TTC549 (cell line): ENCODE measurements around the gene POLR3H.
A peak's percentile ranks its signal among the peaks of the same experiment; 100 is the strongest.
"Not testable (repeated sequence)": the region's sequence is repeated elsewhere in the genome, so short reads cannot be mapped to it uniquely, and the experiment has no call there.

Source experiments
- FAIRE-seq: peaks from 2 replicates; lab custom pipeline; 2012; peaks lifted over from hg19 to GRCh38; lab: Jason Lieb, UNC

The POLR3H gene, protein sequence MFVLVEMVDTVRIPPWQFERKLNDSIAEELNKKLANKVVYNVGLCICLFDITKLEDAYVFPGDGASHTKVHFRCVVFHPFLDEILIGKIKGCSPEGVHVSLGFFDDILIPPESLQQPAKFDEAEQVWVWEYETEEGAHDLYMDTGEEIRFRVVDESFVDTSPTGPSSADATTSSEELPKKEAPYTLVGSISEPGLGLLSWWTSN

GRCh38 chr22:41543854-41544670, at the start of gene POLR3H:
Gene POLR3H (minus strand): TSS chr22:41544470. CDS start chr22:41544101, 369 bp downstream.
- peak; percentile 87 for FAIRE-seq

- FAIRE-seq, result not testable (repeated sequence)
Observed at GRCh38 chr22:41593336-41593960, 49.2 kb upstream of the POLR3H start.

DNA sequence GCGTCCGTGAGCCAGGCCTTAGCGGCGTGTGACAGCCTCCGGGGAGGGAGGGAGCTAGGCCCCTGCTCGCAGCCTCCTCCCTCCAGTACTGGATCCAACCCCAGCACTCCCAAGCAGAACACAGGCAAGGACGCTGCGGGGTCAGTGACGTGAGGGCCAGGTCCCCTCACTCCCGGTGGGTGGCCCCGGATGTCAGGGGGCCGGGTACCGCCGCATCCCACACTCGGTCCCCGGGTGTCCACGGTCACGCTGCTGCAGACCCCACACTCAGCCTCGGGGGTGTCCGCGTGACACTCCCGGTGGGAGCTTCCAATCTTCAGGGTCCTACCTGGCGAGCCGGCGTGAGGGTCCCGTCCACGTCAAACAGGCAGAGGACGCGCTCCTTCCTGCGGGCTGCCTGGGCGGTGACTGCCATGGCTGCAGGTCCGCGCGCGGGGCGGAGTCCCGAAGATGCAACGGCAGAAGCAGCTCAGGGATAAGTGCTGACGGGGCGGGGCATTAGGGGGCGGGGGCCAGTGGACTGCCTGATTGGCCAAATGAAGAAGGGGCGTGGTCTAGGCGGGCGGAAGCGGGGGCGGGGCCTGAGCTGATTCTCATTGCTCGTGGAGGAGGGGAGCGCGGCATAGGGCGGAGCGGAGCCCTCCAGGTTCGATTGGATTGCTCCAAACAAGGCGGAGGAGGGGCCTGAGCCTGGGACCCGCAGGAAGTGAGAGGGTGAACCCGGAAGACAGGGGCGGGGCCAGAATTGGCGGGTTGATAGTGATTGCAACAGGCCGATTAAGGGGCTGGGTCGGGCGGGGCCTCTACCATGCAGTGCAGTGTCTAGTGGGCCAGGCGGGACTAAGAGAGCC, 45.3 kb upstream of the POLR3H start, which contains the start of gene PMM1:
PMM1 (minus strand) TSS at position 450 of the 851 bp plus-strand sequence; CDS start at position 415, 35 bp downstream.
- FAIRE-seq, result peak; percentile 93

GRCh38 chr22:41587347-41587723, 43.1 kb upstream of the POLR3H start:
- no peak for FAIRE-seq

DNA sequence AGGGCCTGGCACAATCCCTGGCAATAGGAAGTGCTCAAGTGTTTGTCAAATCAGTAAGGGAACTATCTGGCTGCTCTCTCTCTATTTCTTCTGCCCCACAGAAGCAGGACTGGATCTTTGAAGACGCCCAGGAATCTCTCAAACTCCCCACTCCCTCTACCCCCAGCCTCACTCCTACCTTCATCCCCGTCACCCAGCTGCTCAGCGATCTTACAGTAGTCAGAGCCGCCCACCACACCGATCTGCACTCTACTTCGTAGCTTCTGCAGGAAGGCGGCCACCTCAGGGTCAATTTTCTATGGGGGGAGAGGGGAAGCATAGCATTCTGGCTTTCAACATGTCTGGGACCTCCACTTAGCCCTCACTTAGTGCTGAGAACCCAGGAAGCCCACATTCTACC, 41.6 kb upstream of the POLR3H start:
- FAIRE-seq, result no peak

DNA sequence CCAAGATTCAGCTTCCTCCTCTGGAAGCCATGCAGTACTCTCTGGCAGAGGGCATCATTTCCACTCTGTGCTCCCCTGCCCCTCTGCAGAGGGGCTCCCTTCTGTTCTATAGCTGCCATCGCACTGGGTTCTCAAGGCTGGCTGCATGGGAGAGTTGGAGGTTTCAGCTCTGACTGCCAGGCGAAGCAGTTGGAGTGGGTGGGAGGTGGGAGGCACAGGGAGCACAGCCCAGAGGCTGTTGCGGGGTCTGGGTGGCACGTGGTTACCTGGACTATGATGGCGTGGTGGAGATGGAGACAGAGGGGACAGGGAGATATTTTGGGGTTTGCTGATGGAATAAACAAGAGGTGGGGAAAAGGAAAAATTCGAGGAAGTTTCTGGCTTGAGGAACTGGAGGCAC, 40.6 kb upstream of the POLR3H start:
- no peak for FAIRE-seq

GRCh38 chr22:41582694-41583093, 38.4 kb upstream of the POLR3H start:
- no peak for FAIRE-seq

GRCh38 chr22:41579997-41580355, 35.7 kb upstream of the POLR3H start:
- FAIRE-seq, result no peak

- no peak for FAIRE-seq
Observed at GRCh38 chr22:41579297-41579996, 35.2 kb upstream of the POLR3H start.

DNA sequence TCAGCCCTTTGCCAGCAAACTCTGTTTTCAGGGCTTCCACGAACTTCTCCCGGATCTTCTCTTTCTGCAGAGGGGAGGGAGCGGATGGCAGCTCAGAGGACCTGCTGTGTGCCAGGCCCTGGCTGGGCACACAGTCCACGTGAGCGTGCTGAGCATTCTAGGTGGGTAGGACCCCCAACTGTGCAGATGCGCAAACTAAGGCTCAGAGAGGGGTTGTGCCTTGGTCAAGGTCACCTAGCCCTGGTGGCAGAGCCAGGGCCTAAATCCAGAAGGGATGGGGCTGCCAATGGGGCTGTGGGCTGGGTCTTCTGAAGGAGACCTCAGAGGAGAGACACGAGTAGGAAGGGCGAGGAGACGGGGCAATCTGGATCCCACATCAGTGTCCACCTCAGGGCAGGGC, 34.5 kb upstream of the POLR3H start:
- no peak for FAIRE-seq

GRCh38 chr22:41578114-41578513, 33.8 kb upstream of the POLR3H start:
- no peak for FAIRE-seq

DNA sequence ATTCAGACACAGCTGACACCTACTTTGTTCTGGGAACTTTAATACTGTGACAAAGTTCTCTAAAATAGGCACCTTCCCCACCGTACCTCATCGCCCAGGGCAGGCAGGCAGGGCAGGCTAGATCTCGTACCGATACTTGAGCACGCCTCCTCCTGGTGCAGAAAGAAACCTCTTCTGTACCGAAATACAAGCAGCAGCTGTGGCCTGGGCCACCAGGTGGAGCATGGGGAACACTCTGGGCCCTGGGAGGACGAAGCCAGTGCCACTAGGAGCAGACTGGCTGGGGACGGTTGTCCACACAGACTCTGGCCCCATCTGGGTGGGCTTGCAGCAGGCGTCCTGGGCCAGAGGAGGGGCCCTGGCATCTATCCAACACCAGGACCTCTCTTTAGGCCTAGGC, 32.6 kb upstream of the POLR3H start:
- peak; percentile 79 for FAIRE-seq

- no peak for FAIRE-seq
Observed at GRCh38 chr22:41575533-41575932, 31.3 kb upstream of the POLR3H start.

- no peak for FAIRE-seq
Observed at GRCh38 chr22:41574847-41575381, 30.6 kb upstream of the POLR3H start.

DNA sequence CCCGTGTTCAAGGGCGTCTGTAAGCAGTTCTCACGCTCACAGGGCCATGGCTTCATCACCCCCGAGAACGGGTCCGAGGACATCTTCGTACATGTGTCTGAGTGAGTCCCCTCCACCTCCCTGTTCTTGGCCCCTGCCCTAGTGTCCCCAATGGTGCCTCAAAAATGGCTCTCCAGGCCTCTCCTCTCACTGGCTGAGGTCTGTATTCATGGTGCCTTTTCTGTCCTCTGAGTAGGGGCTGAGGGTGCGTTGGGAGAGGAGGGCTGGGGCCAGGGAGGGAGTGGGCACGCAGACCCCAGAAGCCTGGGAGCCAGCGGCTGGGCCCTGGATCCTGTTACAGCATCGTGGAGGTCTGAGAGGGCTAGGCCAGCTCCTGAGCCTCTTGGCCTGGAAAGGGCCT, 29.4 kb upstream of the POLR3H start:
- no peak for FAIRE-seq

- FAIRE-seq, result not testable (repeated sequence)
Observed at GRCh38 chr22:41572305-41572704, 28.0 kb upstream of the POLR3H start.

- no peak for FAIRE-seq
Observed at GRCh38 chr22:41571786-41572185, 27.5 kb upstream of the POLR3H start.

- FAIRE-seq, result no peak
Observed at GRCh38 chr22:41570221-41570620, 26.0 kb upstream of the POLR3H start.

- FAIRE-seq, result no peak
Observed at GRCh38 chr22:41568811-41569210, 24.5 kb upstream of the POLR3H start.

GRCh38 chr22:41567512-41567768, 23.2 kb upstream of the POLR3H start:
- no peak for FAIRE-seq

DNA sequence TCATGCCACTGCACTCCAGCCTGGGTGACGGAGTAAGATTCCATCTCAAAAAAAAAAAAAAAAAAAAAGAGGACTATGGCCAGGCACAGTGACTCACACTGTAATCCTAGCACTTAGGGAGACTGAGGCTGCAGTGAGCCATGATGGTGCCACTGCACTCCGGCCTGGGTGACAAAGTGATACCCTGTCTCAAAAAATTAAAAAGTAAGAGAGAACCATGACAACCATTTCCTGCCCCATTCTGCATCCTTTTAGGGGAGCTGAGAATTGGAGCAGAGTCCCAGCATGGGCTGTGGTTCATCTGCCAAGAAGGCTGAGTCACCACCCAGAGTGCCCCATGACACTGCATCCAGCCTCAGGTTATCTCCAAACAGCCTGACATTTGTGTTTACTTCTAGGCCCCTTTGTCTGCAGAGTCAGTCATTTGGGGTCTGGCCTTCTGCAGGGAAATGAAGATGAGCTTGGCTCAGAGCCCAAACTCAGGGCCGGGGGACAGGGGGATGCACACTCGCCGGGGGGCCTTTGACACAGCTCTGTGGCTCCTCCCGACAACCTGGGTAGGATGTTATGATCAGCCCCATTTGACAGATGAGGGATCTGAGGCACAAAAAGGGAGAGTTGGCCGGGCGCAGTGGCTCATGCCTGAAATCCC, 21.3 kb upstream of the POLR3H start:
- FAIRE-seq, result no peak
